Measurements from ENCODE around the gene CRB3. TPM values are rescaled to one million over a fixed set of nuclear protein-coding genes. Genes with fewer than 3 reads are reported as not detected.
"Not testable (repeated sequence)": the region's sequence is repeated elsewhere in the genome, so short reads cannot be mapped to it uniquely, and the experiment has no call there.

Gene CRB3
- total RNA-seq, 2 experiments from 2014 or later: 1.2 to 1.4 TPM

- Mint-ChIP-seq H3K4me3 (peak overlapping the region; percentile 76), H3K27ac (peak overlapping the region; percentile 94), H3K27me3 (ENCODE audit: low read depth) (no peaks in the 10 kb centered on the region), H3K4me1 (ENCODE audit: low read depth) (peaks cover 36% of the 10 kb centered on the region), H3K9me3 (no peaks in the 10 kb centered on the region), H3K36me3 (ENCODE audit: low read depth) (peaks cover 24% of the 10 kb centered on the region)
- intact Hi-C loops (cut with micrococcal nuclease): loop anchor here (1.0 to 5.0 kb wide), 8 partner anchors 32 to 521 kb away; partner anchors contain the start of genes CLPP, DENND1C, GPR108 and GTF2F1
- CTCF ChIA-PET: interaction anchor here (0.7 to 1.2 kb wide), 2 partner anchors 91 to 206 kb away, joined by 3 to 6 read pairs; no protein-coding TSS in a partner anchor
- peak; percentile 100 for DNase-seq
Observed at GRCh38 chr19:6424939-6425731, 38.9 kb upstream of the CRB3 start.

GRCh38 chr19:6425732-6426620 lies 38.1 kb upstream of the CRB3 start:
- CTCF ChIA-PET: interaction anchor here (1.2 kb wide), 1 partner anchor 91 kb away, joined by 6 read pairs; no protein-coding TSS in a partner anchor
- Mint-ChIP-seq H3K4me1 (ENCODE audit: low read depth) (peaks cover 37% of the 10 kb centered on the region), H3K9me3 (no peaks in the 10 kb centered on the region), H3K27ac (peak overlapping the region; percentile 94), H3K4me3 (peak overlapping the region; percentile 76), H3K36me3 (ENCODE audit: low read depth) (peaks cover 18% of the 10 kb centered on the region), H3K27me3 (ENCODE audit: low read depth) (no peaks in the 10 kb centered on the region)
- peak; percentile 47 for DNase-seq
- intact Hi-C loops (cut with micrococcal nuclease): loop anchor here (1.0 to 5.0 kb wide), 8 partner anchors 33 to 522 kb away; partner anchors contain the start of genes CLPP, DENND1C, GPR108 and GTF2F1

GRCh38 chr19:6427131-6427530 lies 36.9 kb upstream of the CRB3 start:
- DNase-seq: no peak
- no peak overlapping the region for H3K4me3 Mint-ChIP-seq
- no peaks in the 10 kb centered on the region for H3K27me3 Mint-ChIP-seq (ENCODE audit: low read depth)
- CTCF ChIA-PET: no interaction called here
- intact Hi-C loops (cut with micrococcal nuclease): loop anchor here (5.0 kb wide), 1 partner anchor 55 kb away; the partner anchor contains the start of gene DENND1C
- no peak overlapping the region for H3K27ac Mint-ChIP-seq
- no peaks in the 10 kb centered on the region for H3K9me3 Mint-ChIP-seq
- peaks cover 33% of the 10 kb centered on the region for H3K4me1 Mint-ChIP-seq (ENCODE audit: low read depth)
- H3K36me3 Mint-ChIP-seq (ENCODE audit: low read depth): peaks cover 11% of the 10 kb centered on the region

GRCh38 chr19:6428692-6429418 lies 35.2 kb upstream of the CRB3 start:
- H3K9me3 Mint-ChIP-seq; H3K36me3 Mint-ChIP-seq (ENCODE audit: low read depth); DNase-seq; H3K27me3 Mint-ChIP-seq (ENCODE audit: low read depth); H3K27ac Mint-ChIP-seq: not testable (repeated sequence)
- Mint-ChIP-seq H3K4me3 (peak overlapping the region; percentile 66), H3K4me1 (ENCODE audit: low read depth) (peaks cover 20% of the 10 kb centered on the region)
- intact Hi-C loops (cut with micrococcal nuclease): loop anchor here (5.0 kb wide), 1 partner anchor 53 kb away; the partner anchor contains the start of gene DENND1C
- CTCF ChIA-PET: interaction anchor here (0.7 kb wide), 1 partner anchor 395 kb away, joined by 3 read pairs; no protein-coding TSS in a partner anchor

GRCh38 chr19:6429419-6430221 lies 34.5 kb upstream of the CRB3 start:
- Mint-ChIP-seq H3K9me3 (no peaks in the 10 kb centered on the region), H3K4me1 (ENCODE audit: low read depth) (peaks cover 20% of the 10 kb centered on the region), H3K4me3 (peak overlapping the region; percentile 66), H3K27me3 (ENCODE audit: low read depth) (no peaks in the 10 kb centered on the region), H3K36me3 (ENCODE audit: low read depth) (no peaks in the 10 kb centered on the region), H3K27ac (no peak overlapping the region)
- no peak for DNase-seq
- CTCF ChIA-PET: no interaction called here
- intact Hi-C loops (cut with micrococcal nuclease): loop anchor here (5.0 kb wide), 1 partner anchor 53 kb away; the partner anchor contains the start of gene DENND1C

- no peak for DNase-seq
- H3K27ac Mint-ChIP-seq: no peak overlapping the region
- no peaks in the 10 kb centered on the region for H3K27me3 Mint-ChIP-seq (ENCODE audit: low read depth)
- H3K36me3 Mint-ChIP-seq (ENCODE audit: low read depth): no peaks in the 10 kb centered on the region
- intact Hi-C loops (cut with micrococcal nuclease): no loop called here
- CTCF ChIA-PET: no interaction called here
- no peak overlapping the region for H3K4me3 Mint-ChIP-seq
- H3K9me3 Mint-ChIP-seq: no peaks in the 10 kb centered on the region
- H3K4me1 Mint-ChIP-seq (ENCODE audit: low read depth): peaks cover 9% of the 10 kb centered on the region
Observed at GRCh38 chr19:6431891-6432290, 32.2 kb upstream of the CRB3 start.

- Mint-ChIP-seq H3K9me3 (no peaks in the 10 kb centered on the region), H3K27me3 (ENCODE audit: low read depth) (no peaks in the 10 kb centered on the region), H3K4me1 (ENCODE audit: low read depth) (peaks cover 9% of the 10 kb centered on the region), H3K36me3 (ENCODE audit: low read depth) (no peaks in the 10 kb centered on the region), H3K27ac (no peak overlapping the region), H3K4me3 (no peak overlapping the region)
- CTCF ChIA-PET: no interaction called here
- no peak for DNase-seq
- intact Hi-C loops (cut with micrococcal nuclease): no loop called here
Observed at GRCh38 chr19:6433165-6433564, 30.9 kb upstream of the CRB3 start.

GRCh38 chr19:6433663-6434062 lies 30.4 kb upstream of the CRB3 start, which contains the start of gene SLC25A41:
Gene SLC25A41 (minus strand): TSS chr19:6433763. CDS start chr19:6433693, 70 bp downstream.
- H3K27ac Mint-ChIP-seq: no peak within 1 kb of the TSS

GRCh38 chr19:6439743-6440142 lies 24.3 kb upstream of the CRB3 start:
- intact Hi-C loops (cut with micrococcal nuclease): no loop called here
- no peaks in the 10 kb centered on the region for H3K9me3 Mint-ChIP-seq
- no peaks in the 10 kb centered on the region for H3K27me3 Mint-ChIP-seq (ENCODE audit: low read depth)
- no peaks in the 10 kb centered on the region for H3K36me3 Mint-ChIP-seq (ENCODE audit: low read depth)
- no peak for DNase-seq
- no peaks in the 10 kb centered on the region for H3K4me1 Mint-ChIP-seq (ENCODE audit: low read depth)
- no peak overlapping the region for H3K4me3 Mint-ChIP-seq
- CTCF ChIA-PET: no interaction called here
- no peak overlapping the region for H3K27ac Mint-ChIP-seq

More at GRCh38 chr19:6433663-6434062, 30.4 kb upstream of the CRB3 start, which contains the start of gene SLC25A41:
- no peak within 1 kb of the TSS for H3K4me3 Mint-ChIP-seq
- CTCF ChIA-PET: no interaction called here
- H3K36me3 Mint-ChIP-seq (ENCODE audit: low read depth): no peaks in the 10 kb centered on the region
- H3K4me1 Mint-ChIP-seq (ENCODE audit: low read depth): peaks cover 9% of the 10 kb centered on the region
- no peaks in the 10 kb centered on the region for H3K27me3 Mint-ChIP-seq (ENCODE audit: low read depth)
- no peak for DNase-seq
- intact Hi-C loops (cut with micrococcal nuclease): no loop called here
- H3K9me3 Mint-ChIP-seq: no peaks in the 10 kb centered on the region

- H3K27ac Mint-ChIP-seq: no peak overlapping the region
Observed at GRCh38 chr19:6440905-6441304, 23.2 kb upstream of the CRB3 start.

GRCh38 chr19:6442087-6442688 lies 21.9 kb upstream of the CRB3 start:
- H3K4me3 Mint-ChIP-seq: no peak overlapping the region
- H3K27ac Mint-ChIP-seq: no peak overlapping the region
- no peaks in the 10 kb centered on the region for H3K9me3 Mint-ChIP-seq
- CTCF ChIA-PET: interaction anchor here (0.7 kb wide), 1 partner anchor 20 kb away, joined by 3 read pairs; no protein-coding TSS in a partner anchor
- no peak for DNase-seq
- no peaks in the 10 kb centered on the region for H3K4me1 Mint-ChIP-seq (ENCODE audit: low read depth)
- H3K27me3 Mint-ChIP-seq (ENCODE audit: low read depth): no peaks in the 10 kb centered on the region
- H3K36me3 Mint-ChIP-seq (ENCODE audit: low read depth): peaks cover 7% of the 10 kb centered on the region
- intact Hi-C loops (cut with micrococcal nuclease): no loop called here

More at GRCh38 chr19:6440905-6441304, 23.2 kb upstream of the CRB3 start:
- Mint-ChIP-seq H3K27me3 (ENCODE audit: low read depth) (no peaks in the 10 kb centered on the region), H3K36me3 (ENCODE audit: low read depth) (no peaks in the 10 kb centered on the region), H3K9me3 (no peaks in the 10 kb centered on the region), H3K4me3 (no peak overlapping the region), H3K4me1 (ENCODE audit: low read depth) (no peaks in the 10 kb centered on the region)
- DNase-seq: no peak
- intact Hi-C loops (cut with micrococcal nuclease): no loop called here
- CTCF ChIA-PET: no interaction called here

Measured in activated naive CD4-positive, alpha-beta T cell treated with anti-CD3 and anti-CD28 coated beads for 36 hours (primary cell).